HG03159 (cell line): ENCODE measurements around the gene STK4.
"Not testable (repeated sequence)": the region's sequence is repeated elsewhere in the genome, so short reads cannot be mapped to it uniquely, and the experiment has no call there.

ENCODE experiments used
- ATAC-seq: cut with Tn5 transposase; IDR thresholded peaks from one replicate; pipeline ENCODE4 v1.9.1; 2021; ENCODE audit warnings: mild to moderate bottlenecking, moderate library complexity; ENCODE audit not compliant: unreplicated experiment

The STK4 gene

DNA sequence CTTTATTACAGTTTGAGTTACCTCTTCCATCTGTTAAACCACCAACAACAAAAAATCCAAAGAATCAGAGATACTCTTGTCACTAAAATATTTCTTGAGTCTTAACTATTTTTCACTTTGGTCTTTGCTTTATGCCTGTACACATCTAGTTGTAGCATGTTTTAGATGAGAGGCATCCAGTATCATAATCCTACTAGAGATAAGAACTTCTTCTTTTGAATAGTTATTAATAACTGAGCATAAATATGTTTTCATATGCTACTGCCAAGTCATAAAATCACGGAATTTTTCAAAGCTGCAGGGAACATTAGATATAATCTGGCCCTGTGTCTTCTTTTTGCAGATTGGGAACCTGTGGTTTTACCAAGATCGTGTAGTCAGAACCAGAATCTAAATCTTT is 55.3 kb downstream of the STK4 start:
- no peak for ATAC-seq

DNA sequence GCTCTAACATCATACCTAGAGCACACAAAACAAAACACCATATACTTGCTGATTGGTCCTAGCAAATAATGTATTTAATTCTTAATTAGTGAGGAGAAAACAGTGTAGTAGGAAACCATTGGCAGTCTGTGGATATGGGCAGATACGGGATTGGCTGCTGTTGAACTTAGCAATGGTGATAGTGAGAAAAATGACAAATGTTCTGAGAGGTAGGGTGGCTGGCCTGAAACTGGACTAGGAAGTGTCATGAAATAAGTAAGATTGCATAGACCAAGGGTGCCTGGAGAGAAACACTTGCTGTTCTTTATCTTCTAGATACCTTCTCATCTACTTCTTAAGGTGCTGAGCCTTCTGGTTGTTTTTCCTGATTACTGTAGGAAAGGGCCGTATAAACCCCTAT is 56.8 kb downstream of the STK4 start:
- not testable (repeated sequence) for ATAC-seq

DNA sequence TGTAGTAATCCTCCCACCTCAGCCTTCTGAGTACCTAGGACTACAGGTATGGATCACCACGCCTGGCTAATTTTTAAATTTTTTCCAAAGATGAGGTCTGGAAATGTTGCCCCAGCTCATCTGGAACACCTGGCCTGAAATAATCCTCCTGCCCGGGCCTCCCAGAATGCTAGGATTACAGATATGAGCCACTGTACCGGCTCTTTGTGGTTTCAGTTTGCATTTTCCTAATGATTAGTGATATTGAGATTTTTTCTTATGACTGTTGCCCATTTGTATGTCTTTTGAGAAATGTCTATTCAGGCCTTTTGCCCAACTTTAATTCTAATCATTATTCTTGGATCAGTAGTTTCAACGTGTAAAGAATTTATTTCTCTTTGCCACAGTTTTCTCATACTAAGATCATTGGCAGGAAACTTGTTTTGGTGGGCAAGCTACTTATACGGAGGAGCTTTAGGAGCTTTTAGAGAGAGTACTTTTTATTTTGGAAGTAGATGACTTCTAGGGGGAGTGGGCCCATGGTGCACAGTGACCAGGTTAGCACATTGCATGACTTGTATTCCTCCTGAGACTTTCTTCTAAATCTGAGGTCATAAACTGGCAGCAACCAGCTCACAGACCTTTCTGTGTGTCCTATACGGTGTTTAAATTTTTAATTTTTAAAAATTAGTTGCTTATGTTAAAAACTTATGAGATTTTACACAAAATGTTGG is 62.3 kb downstream of the STK4 start:
- ATAC-seq: no peak

DNA sequence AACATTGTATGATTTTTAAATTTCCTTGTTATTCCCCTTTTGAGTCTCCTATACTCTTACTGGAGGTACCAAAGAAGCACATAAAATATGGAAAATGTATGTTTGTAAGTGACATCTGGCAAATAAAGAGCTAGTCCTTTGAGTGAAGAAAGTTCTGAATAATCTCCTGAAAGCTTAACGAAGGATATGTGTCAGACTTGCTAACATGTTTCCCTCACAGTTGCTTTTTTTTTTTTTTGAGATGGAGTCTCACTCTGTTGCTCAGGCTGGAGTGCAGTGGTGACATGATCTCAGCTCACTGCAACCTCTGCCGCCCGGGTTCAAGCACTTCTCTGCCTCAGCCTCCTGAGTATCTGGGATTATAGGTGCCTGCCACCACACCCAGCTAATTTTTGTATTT is 63.6 kb downstream of the STK4 start:
- no peak for ATAC-seq

DNA sequence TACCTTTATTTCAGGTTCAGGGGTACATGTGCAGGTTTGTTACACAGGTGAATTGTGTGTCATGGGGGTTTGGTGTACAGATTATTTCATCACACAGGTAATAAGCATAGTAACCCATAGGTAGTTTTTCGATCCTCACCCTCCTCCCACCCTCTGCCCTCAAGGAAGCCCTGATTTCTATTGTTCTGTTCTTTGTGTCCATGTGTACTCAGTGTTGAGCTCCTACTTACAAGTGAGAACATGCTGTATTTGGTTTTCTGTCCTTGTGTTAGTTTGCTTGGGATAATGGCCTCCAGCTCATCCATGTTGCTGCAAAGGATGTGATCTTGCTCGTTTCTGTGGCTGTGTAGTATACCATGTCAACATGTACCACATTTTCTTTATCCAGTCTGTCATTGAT is 66.0 kb downstream of the STK4 start:
- no peak for ATAC-seq

DNA sequence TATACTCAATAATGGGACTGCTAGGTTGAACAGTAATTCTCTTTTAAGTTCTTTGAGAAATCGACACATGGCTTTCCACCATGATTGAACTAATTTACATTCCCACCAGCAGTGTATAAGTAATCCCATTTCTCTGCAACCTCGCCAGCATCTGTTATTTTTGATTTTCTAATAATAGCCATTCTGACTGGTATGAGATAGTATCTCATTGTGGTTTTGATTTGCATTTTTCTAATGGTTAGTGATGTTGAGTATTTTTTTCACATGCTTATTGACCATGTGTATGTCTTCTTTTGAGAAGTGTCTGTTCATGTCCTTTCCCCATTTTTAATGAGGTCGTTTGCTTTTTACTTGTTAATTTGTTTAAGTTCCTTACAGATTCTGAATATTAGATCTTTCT is 66.5 kb downstream of the STK4 start:
- no peak for ATAC-seq

DNA sequence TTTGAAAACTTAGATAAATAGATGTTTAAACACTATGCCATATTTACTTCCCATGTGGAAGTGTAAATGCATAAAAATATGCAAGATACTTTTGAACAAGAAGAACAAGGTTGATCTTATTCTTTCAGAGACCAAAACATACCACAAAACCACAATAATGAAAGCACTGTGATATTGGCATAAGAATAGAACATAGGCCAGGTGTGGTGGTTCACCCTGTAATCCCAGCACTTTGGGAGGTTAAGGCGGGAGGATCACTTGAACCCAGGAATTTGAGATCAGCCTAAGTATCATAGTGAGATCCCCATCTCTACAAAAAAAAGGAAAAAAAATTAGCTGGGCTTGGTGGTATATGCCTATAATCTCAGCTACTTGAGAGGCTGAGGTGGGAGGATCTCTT is 68.1 kb downstream of the STK4 start:
- no peak for ATAC-seq

DNA sequence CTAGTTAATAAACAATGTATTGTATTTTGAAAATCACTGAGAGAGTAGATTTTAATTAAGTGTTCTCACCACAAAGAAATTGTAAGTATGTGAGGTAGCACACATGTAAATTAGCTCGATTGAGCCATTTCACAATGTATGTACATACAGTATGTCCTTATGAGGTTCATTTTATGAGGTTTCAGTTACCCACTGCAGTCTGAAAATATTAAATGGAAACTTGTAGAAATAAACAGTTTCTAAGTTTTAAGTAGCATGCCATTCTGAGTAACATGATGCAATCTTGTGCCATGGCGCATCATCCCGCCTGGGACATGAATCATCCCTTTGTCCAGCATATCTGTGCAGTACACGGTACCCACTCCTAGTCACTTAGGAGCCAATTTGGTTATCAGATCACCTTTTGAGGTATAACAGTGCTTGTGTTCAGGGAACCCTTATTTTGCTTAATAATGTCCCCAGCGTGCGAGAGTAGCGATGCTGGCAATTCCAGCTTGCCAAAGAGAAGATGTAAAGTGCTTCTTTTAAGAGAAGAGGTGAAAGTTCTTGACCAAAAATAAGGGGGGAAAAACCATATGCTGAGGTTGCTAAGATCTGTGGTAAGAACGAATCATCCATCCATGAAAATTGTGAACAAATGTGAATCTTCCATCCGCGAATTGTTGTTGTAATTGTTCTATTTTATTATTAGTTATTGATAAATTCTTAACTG is 69.9 kb downstream of the STK4 start:
- ATAC-seq: no peak

DNA sequence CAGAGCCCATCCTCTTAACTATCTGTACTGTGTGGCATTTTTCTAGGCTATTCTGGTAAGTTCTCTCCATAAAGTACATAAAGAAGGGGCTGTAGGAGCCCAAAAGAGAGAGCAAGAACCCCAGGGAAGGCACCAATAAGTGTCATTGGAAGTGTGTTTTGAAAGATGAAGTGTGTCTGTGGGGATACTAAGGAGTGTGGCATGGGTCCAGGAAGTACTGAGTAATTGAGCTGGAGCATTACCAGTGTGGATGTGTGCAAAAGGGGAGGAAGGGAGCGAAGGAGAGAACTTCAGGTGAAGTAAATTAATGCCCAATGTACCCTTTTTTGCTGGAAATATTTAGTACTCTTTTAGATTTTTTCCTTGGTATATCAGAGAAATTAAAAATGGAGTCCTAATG is 70.7 kb downstream of the STK4 start:
- no peak for ATAC-seq

DNA sequence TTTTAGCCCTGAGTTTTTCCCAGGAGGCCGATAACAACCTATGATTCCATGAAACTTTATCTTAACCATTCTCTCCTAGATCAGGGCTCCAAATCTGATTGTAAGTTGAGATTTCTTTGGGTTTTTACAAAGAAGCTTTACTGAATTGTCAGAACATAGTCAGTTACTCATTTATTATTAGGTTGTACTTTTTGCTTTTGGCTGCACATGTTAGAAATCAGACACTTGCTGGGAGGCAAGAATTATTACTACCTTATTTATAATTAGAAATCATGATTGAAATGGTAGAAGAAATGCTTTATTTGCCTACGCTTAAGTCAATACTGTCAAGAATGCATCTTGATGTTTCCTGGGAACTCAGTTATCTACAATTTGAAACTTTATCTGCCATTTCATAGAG is 71.3 kb downstream of the STK4 start:
- ATAC-seq: no peak

DNA sequence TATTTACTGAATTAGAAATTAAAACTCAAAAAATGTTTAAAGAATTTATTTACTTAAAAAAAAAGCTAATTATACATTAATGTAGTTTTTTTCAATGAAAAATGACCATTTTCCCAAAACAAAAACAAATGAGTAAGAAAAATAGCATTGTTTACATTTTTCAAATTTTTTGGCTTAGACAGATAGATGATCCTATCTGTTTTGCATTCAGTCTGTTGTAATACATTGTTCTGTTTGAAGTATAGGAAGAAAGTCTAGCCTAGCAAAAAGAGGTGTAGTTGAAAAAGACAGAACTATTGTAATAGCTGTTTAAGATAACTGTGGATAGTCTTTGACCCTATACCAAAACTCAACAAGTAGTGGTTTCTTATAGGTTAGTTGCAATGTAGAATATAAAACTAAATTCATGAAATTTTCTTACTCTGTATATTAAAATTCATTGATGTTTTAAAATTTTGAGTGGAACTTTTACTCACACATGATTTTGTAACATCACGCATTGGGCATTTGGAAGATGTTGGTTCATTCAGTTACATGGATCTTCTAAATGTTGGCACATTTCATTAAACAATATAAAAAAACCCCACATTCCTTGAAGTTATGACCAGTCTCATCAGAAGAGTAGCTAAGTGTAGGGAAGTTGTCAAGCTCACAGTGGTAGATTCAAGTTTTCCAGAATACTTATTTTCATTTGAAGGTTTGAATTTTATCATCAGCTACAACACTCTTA is 72.6 kb downstream of the STK4 start:
- no peak for ATAC-seq

DNA sequence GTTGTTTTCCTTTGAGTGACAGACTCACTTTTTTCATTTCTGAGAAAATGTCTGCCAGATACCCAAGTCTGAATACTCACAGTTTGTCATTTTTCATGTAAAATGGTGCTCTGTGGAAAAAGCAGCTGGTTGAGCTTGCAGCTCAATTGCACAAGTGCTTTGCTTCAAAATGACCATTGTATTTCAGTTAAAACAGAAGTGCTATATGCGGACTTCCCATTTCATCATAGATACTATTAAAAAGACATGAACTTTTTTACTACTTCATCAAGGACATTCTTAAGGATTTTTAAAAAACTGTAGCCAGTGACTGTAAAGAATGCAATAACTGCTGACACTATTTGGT is 73.1 kb downstream of the STK4 start:
- no peak for ATAC-seq

DNA sequence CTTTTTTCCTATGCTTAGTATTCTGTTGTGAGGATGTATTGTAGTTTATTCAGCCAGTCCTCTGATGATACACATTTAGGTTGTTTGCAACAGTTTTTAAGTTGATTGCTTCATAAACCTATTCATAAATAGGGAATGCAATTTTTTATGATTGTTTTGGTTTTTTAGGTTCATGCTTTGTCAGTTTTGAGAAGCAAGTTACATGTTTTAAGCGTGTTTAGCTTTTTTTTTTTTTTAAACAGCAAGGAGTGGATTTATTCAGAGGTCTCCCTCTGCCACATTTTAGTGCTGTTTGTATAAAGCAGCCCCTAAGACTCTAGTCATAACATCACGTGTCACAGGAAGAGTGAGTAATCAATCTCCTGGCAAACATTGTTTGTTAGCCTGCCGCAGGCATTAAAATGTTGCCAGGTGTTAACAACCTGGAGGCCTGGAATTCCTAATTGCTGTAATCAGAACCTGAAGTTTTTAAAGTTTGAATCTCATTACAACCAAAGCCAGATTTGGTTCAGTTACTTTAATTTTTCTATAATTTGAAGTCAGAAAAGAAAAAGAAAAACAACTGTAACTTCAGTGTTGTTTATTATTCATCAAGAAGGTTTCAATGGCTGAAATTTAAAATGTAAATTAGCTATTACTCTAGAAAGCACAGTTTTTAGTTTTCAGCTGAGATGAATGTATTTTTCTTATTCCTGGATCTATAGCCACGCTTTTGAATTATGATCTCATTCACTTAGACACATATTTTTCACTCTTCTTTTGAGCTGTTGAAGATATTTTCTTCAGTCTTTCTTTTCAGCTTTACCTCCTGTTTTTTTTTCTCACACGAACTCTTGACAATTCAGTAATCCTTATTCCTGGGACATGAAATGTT is 75.4 kb downstream of the STK4 start:
- ATAC-seq: no peak

DNA sequence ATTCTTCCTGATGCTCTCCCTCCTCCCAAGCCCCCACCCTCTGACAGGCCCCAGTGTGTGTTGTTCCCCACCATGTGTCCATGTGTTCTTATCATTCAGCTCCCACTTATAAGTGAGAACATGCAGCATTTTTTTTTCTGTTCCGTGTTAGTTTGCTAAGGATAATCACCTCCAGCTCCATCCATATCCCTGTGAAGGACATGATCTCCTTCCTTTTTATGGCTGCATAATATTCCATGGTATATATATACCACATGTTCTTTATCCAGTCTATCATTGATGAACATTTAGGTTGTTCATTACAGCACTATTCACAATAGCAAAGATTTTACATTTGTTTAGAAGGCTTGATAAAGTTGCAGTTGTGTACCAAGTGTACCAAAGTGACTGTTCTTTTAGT is 76.7 kb downstream of the STK4 start:
- ATAC-seq: no peak

DNA sequence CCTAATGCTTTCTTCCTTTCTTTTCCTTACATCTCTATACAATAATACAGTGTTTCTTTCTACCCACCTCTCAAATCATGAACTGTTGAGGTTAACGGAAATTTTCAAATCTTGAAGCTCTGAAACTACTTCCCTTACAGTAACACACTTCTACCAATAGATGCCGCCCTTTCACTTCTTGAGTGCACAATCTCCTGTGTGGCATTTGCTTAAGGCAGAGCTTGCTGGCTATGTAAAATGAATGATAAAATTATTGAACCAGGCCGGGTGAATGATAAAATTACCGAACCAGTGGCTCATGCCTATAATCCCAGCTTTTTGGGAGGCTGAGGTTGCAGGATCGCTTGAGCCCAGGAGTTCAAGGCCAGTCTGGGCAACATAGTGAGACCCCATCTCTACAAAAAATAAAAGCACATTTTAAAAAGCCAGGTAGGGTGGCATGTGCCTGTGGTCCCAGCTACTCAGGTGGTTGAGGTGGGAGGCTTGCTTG is 77.8 kb downstream of the STK4 start:
- no peak for ATAC-seq

DNA sequence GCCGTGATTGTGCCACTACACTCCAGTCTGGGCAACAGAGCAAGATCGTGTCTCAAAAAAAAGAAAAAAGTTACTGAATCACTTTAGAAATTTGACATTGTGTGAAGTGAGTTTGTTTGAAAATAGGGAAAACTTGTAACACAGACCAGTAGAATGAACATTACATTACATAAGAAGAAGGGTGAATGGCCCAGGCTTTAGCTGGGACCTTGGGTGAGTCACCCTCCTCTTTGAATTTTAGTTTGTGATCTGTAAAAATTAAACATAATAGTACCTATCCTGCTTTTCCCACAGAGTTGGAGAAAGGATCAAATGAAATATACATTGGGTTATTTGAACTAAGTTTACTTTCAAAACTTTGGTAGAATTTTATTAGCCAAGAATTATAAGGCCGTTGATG is 78.3 kb downstream of the STK4 start:
- no peak for ATAC-seq

DNA sequence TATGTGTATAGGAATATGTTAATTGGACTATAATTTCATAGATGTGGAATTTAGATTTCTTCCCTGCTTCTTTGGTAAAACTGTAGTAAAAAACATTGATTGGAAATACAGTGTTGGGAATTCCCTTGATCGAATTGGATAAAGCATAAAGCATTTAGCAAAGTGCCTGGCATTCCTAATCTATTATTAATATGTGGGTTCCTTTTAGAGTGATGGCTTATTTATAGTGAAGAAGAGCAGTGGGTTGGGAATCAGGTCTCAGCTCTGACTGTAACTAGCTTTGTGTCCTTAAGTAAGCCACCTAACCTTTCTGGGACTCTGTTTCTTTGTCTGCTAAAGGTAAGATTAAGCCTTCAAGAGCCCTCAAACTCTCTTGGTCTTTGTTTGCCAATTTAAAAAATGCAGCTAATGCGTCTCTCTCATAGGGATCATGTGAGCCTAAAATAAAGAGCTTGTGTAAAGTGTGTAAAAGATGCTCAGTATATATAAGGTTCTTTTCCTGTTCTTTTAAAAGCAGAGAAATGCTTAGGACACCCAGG is 81.3 kb downstream of the STK4 start:
- ATAC-seq: no peak

DNA sequence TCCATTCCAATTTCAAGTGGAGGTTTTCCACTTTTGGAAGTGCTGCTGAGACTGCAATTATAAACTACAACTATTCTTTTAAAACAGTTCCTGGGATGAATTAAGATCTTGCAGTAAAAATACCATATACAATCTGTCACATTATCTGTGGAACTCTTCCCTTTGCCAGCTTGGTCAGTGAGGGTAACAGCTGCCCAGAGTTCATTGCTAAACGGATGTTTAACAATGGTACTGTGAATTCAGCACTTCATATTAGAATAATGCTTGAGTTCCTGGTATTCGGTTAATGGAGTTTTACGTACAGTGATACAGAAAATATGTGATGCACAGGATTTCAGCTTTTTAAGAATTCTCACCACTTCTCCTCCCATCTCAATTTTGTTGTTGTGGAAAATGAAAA is 83.1 kb downstream of the STK4 start:
- ATAC-seq: no peak

DNA sequence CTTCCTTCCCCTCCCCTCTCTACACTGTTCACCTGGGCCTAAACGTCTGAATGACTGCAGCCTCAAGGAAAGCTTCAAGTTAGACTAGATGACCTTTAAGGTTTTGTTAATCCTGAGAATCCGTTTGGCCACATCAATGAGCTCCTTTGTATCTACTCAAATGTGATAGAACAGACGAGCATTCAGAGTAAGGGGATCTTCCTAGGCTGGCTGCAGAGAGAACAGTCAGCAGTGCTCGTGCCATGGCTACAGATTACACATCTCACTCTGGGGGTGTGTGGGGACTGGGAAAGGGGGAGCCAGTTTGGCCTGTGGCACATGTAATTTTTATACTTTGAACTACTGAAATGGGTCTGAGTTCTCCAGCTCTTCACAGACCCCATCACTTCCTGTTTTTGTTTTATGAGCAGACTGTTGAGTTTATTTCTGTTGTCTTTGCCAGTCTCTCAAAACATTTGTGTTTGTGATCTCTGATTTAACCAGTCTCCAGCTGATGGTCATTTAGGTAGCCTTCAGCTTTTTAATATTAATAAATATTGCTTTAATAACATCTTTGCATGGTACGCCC is 83.7 kb downstream of the STK4 start:
- ATAC-seq: no peak

DNA sequence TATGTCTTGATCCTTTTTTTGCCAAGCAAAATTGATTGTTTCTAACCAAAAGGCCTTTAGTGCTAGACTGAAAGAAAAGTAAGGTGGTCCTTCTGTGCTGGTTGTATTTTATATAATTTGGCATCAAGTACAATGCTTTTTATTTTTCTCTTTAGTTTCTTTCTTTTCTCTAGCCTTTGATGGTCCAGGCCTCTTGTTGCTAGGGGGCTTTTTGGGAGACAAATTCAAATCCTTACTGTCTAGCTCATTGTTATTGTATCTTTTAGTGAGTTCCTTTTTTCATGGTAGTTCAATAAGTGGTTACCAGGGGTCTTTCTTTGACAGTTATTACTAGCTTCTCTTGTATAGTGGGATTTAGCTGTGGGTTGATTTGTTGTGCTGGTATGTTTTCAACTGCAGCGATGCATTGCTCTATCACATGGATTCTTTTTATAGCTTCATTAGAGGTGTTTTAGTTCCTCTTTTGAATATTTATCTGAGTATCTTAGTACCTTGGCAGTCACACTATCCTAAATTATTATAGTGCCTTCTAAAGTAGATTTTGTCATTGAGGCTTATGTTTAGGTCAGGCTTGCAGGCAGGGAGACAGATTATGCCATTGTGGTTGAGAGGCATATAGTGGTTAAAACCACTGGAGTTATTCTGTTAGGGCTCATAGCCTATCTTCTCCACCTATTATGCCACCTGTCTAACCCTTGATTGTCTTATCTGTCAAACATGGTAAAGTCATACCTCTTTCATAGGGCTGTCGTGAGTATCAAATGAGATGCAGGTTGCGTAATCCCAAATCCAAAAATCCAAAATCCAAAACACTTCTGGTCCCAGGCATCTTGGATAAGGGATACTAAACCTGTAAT is 85.1 kb downstream of the STK4 start:
- ATAC-seq: no peak
